ENCODE data around the gene RNF223.

DNA sequence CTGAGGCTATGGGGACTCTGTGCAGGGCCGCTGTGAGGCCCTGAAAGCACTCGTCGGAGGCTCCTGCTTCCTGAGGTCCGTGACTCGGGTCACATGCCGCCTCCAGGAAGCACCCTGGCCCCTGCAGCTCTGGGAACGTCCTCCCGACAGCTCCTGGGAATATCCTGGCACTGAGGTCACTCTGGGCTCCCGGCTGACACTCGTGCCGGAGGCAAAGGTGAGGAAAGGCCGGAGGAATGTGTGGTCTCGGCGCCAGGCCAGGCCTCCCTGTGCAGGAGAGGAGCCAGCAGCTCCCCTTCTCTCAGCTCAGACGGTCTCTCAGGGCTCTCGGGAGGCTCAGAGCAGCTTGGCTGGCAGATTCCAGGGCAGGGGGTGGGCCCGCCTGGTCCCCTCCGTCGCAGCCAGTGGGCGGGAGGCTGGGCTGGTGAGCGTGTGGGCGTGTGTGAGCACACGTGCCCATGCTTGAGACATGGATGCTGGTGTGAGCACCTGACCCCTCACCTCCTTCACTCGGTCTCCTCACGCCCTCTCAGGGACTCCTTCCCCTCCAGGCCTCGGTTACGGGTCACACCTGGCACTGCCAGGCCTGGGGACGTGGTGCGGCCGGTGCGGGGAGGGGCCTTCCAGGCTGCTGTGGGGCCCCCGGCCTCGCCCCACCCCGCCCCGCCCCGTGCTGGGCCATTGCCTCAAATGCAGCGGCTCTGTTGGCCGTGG lies 5.5 kb upstream of the RNF223 start:
- TF ChIP-seq, protein P1, sequence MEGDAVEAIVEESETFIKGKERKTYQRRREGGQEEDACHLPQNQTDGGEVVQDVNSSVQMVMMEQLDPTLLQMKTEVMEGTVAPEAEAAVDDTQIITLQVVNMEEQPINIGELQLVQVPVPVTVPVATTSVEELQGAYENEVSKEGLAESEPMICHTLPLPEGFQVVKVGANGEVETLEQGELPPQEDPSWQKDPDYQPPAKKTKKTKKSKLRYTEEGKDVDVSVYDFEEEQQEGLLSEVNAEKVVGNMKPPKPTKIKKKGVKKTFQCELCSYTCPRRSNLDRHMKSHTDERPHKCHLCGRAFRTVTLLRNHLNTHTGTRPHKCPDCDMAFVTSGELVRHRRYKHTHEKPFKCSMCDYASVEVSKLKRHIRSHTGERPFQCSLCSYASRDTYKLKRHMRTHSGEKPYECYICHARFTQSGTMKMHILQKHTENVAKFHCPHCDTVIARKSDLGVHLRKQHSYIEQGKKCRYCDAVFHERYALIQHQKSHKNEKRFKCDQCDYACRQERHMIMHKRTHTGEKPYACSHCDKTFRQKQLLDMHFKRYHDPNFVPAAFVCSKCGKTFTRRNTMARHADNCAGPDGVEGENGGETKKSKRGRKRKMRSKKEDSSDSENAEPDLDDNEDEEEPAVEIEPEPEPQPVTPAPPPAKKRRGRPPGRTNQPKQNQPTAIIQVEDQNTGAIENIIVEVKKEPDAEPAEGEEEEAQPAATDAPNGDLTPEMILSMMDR (IDR thresholded peaks at IDR 0.05; ENCODE audit: low read length) = no peak
- TF ChIP-seq EZH2 (IDR thresholded peaks at IDR 0.05; ENCODE audit: borderline replicate concordance, low read length) = no peak

Data from OCI-LY1 (cell line).